Pancreas (tissue), 10 donors: ENCODE data around the gene ZDHHC11B. TPM values are rescaled to one million over a fixed set of nuclear protein-coding genes. Genes with fewer than 3 reads are reported as not detected.
"Not testable (repeated sequence)": the region's sequence is repeated elsewhere in the genome, so short reads cannot be mapped to it uniquely, and the experiment has no call there.

Source experiments
- ATAC-seq, 4 donors: fragments of 200-7000 bp; cut with Tn5 transposase; one replicate each; pipeline versions ENCODE4 v1.8.0 to v1.9.1; 2020; ENCODE audit warnings: mild to moderate bottlenecking in 4 of 4, moderate library complexity in 4 of 4
- DNase-seq, 6 donors: peaks; one replicate each; pipeline ENCODE4 v3.0.0-alpha.2; 2020
- FAIRE-seq: peaks from 2 replicates; lab custom pipeline; 2012; peaks lifted over from hg19 to GRCh38; lab: Jason Lieb, UNC
- H3K27ac ChIP-seq, 4 donors: fragments of 200-600 bp; sonication (generic); 1 replicate in 3 of 4; 2 replicates in 1 of 4; pipeline versions ENCODE4 v1.5.0 to v1.8.0; 2020
- H3K27me3 ChIP-seq, 4 donors: fragments of 200-600 bp; one replicate each; pipeline ENCODE4 v1.8.0; 2021
- H3K36me3 ChIP-seq, 3 donors: fragments of 200-600 bp; sonication (generic) in 1 of 3; one replicate each; pipeline versions ENCODE4 v1.5.0 to v1.8.0; 2020 to 2021
- H3K4me1 ChIP-seq, 3 donors: fragments of 200-600 bp; one replicate each; pipeline ENCODE4 v1.8.0; 2021
- H3K4me3 ChIP-seq, 4 donors: fragments of 200-600 bp; sonication (generic) in 2 of 4; one replicate each; pipeline versions ENCODE4 v1.5.0 to v1.8.0; 2020 to 2021
- H3K9me3 ChIP-seq, 4 donors: fragments of 200-600 bp; one replicate each; pipeline ENCODE4 v1.8.0; 2021
- WGBS, 2 donors: extraction: QIAGEN DNeasy Blood & Tissue Kit; methylation state at CpG; one replicate each; pipeline ENCODE4 v1.1.7; 2013; 5-methylcytosine and 5-hydroxymethylcytosine counted together
- intact Hi-C, 3 donors: fragments of 100-400 bp; cut with DNase I; formaldehyde crosslinking; loops; one replicate each; pipeline versions ENCODE4 v1.11.1 to v1.14.2; 2022
- polyA plus RNA-seq, 2 donors: library from polyadenylated mRNA; stranded (reverse); fragments of 200-250 nt; gene quantifications; one replicate each; pipeline ENCODE4 v1.2.3, GENCODE V29; 2013
- total RNA-seq, 6 donors: library from RNA; stranded (reverse); fragmentation: NEBNext Ultra II Directional in 4 of 6; extraction: Animal tissue kit (Norgen Biotek cat#: 25700) in 4 of 6; gene quantifications; one replicate each; pipeline versions ENCODE4 v1.2.1 to v1.2.4, GENCODE V29; 2021 to 2023
- TF ChIP-seq, protein P1 (sequence below), 4 donors: fragments of 200-600 bp; sonication (generic) in 3 of 4; IDR thresholded peaks; one replicate each; pipeline versions ENCODE4 v1.5.0 to v1.8.0; 2021; ENCODE audit warnings: antibody characterized with exemption in 4 of 4
- donor health status: healthy with polysubstance abuse.
- donor health status: DM: no; HTN: no; CAD: no; lungs with moderate emphysema.
- donor health status: DM: no; HTN: no; CAD: no.
- donor health status: control.
- donor health status: control.
- donor health status: Bipolar disorder and iron deficiency.
- donor health status: DM: yes; HTN: yes; CAD: no.
- donor health status: DM: no; HTN: no; CAD: no.
- donor health status: DM: no; HTN: no; CAD: no.
- donor health status: DM: yes; HTN: yes; CAD: no.

Gene ZDHHC11B
- total and polyA plus RNA-seq, 8 donors, result 2.8 to 19.9 (median 6.2) TPM

DNA sequence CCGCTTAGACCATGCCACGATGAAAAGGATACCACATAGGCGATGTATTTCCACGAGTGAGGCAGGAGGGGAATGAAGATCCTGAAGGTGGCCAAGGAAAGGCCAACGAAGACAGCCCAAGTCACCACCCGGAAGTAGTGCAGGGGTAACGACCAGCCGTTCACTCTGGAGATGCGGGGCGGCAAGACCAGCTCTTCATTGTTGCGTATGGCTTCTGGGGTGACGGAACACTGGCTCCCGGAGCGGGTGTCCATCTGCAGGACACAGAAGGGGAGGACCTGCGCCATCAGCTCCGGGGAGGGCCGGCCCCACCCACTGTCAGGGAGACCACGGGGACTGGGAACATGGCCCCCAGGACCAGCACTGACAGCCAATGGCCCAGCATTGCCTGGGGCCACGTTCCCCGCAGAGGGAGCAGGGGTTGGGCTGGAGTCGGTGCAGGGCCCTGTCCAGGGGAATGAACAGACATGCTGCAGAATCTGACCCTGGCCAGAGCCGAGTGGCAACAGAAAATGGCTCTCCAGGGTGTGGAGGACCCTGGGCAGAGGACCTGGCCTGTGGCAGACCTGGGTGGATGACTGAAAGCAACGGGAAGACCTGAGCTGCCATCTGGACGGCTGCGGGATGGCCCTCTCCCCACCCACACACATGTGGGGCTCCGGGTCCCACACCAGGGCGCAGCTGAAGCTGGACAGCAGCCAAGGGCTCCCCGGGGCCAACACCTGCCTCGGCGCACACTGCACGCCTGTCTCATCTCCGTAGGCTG is 17.7 kb downstream of the ZDHHC11B start:
- TF ChIP-seq, protein P1, sequence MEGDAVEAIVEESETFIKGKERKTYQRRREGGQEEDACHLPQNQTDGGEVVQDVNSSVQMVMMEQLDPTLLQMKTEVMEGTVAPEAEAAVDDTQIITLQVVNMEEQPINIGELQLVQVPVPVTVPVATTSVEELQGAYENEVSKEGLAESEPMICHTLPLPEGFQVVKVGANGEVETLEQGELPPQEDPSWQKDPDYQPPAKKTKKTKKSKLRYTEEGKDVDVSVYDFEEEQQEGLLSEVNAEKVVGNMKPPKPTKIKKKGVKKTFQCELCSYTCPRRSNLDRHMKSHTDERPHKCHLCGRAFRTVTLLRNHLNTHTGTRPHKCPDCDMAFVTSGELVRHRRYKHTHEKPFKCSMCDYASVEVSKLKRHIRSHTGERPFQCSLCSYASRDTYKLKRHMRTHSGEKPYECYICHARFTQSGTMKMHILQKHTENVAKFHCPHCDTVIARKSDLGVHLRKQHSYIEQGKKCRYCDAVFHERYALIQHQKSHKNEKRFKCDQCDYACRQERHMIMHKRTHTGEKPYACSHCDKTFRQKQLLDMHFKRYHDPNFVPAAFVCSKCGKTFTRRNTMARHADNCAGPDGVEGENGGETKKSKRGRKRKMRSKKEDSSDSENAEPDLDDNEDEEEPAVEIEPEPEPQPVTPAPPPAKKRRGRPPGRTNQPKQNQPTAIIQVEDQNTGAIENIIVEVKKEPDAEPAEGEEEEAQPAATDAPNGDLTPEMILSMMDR (IDR thresholded peaks at IDR 0.05), result no peak
- no peak for ATAC-seq
- FAIRE-seq, result no peak
- H3K27me3 ChIP-seq, result no peaks in the 10 kb centered on the region
- no peaks in the 10 kb centered on the region for H3K9me3 ChIP-seq
- intact Hi-C loops, result loop anchor here in 1 of 3 donors (10.0 kb wide), 1 partner anchor 62 kb away; no protein-coding TSS in a partner anchor
- peaks cover 0 to 7% (median 0%) of the 10 kb centered on the region in 3 donors for H3K36me3 ChIP-seq
- peak in 2 of 6 donors; percentile 50 to 65 for DNase-seq
- 82 to 90% methylated on average over 30 to 32 of the region's 32 CpGs for WGBS, 2 donors
- no peaks in the 10 kb centered on the region for H3K4me1 ChIP-seq
- no peak overlapping the region for H3K4me3 ChIP-seq
- no peak overlapping the region for H3K27ac ChIP-seq

DNA sequence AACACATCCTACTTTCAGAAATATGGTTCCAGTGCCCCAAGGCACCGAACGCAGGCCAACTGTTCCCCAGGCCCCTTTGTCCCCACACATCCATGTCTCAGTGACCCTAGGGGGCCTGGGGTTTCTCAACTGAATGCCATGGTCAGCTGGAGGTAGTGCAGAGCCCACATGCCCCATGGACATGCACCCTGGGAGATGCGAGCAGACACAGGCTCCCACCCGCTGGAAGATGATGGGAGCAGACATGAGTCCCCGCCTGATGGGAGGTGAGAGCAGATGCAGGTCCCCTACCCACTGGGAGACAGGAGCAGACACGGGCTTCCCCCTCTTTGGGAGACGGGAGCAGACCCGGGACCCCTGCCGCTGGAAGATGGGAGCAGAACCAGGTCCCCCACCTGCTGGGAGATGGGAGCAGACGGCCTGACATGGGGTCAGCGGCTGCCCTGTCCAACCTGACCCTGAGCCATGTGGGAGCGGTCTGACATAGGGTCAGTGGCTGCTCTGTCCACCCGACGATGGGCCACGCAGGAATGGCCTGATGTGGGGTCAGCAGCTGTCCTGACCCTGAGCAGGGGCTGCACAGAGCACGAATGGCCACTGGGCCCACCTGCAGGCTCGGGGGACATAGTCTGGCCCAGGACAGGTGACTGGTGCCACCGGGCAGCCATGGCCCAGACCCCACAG is 18.4 kb downstream of the ZDHHC11B start:
- no peaks in the 10 kb centered on the region for H3K27me3 ChIP-seq
- ATAC-seq, result no peak

DNA sequence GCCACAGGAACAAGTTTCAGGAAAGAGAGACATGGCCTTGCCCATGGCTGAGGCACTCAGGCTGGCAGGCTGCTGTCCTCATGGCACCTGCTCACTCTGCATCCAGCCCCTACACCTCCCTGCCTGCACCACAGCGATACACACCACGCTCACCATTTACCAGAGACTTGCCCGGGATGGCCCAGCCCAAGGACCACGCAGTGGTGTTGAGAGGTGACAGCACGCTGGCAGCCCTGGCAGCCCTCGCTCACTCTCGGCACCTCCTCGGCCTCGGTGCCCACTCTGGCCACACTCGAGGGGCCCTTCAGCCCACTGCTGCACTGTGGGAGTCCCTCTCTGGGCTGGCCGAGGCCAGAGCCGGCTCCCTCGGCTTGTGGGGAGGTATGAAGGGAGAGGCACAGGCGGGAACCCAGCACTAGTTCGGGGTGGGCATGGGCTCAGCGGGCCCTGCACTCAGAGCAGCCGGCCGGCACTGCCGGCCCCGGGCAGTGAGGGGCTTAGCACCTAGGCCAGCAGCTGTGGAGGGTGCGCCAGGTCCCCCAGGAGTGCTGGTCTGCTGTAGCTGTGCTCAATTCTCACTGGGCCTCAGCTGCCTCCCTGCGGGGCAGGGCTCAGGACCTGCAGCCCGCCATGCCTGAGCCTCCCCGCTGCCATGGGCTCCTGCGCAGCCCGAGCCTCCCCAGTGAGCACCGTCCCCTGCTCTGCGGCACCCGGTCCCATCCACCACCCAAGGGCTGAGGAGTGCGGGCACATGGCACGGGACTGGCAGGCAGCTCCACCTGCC is 20.3 kb downstream of the ZDHHC11B start:
- TF ChIP-seq, protein P1 (IDR thresholded peaks at IDR 0.05), result no peak
- ATAC-seq (no peak), FAIRE-seq (no peak), DNase-seq (peak in 4 of 6 donors; percentile 13 to 67 (median 57))
- Histone ChIP-seq H3K36me3 (peaks cover 0 to 7% (median 0%) of the 10 kb centered on the region in 3 donors), H3K4me3 (no peak overlapping the region), H3K4me1 (peaks cover 0 to 6% (median 0%) of the 10 kb centered on the region in 3 donors), H3K27me3 (no peaks in the 10 kb centered on the region), H3K9me3 (no peaks in the 10 kb centered on the region), H3K27ac (no peak overlapping the region)
- WGBS, 2 donors, result 95 to 96% methylated on average over 29 to 31 of the region's 31 CpGs
- intact Hi-C loops, result loop anchor here in 1 of 3 donors (5.0 to 10.0 kb wide), 2 partner anchors 59 to 78 kb away; no protein-coding TSS in a partner anchor

More for the DNA sequence above, 18.4 kb downstream of the ZDHHC11B start:
- Histone ChIP-seq H3K4me1 (no peaks in the 10 kb centered on the region), H3K4me3 (no peak overlapping the region), H3K36me3 (peaks cover 0 to 7% (median 0%) of the 10 kb centered on the region in 3 donors), H3K27ac (no peak overlapping the region), H3K9me3 (no peaks in the 10 kb centered on the region)
- peak in 3 of 6 donors; percentile 15 to 60 (median 51) for DNase-seq
- TF ChIP-seq, protein P1 (IDR thresholded peaks at IDR 0.05), result no peak
- intact Hi-C loops, result loop anchor here in 1 of 3 donors (10.0 kb wide), 1 partner anchor 61 kb away; no protein-coding TSS in a partner anchor
- WGBS, 2 donors, result 91 to 92% methylated on average over 18 of the region's 18 CpGs
- no peak for FAIRE-seq

GRCh38 chr5:763397-763796 is 21.1 kb downstream of the ZDHHC11B start:
- 81 to 87% methylated on average over 5 of the region's 5 CpGs for WGBS, 2 donors
- intact Hi-C loops, result loop anchor here in 1 of 3 donors (5.0 to 10.0 kb wide), 2 partner anchors 59 to 79 kb away; no protein-coding TSS in a partner anchor
- no peak for FAIRE-seq
- Histone ChIP-seq H3K4me3 (no peak overlapping the region), H3K27ac (no peak overlapping the region), H3K4me1 (peaks cover 4 to 11% (median 4%) of the 10 kb centered on the region in 3 donors), H3K36me3 (peaks cover 0 to 7% (median 0%) of the 10 kb centered on the region in 3 donors), H3K27me3 (no peaks in the 10 kb centered on the region), H3K9me3 (no peaks in the 10 kb centered on the region)
- TF ChIP-seq, protein P1 (IDR thresholded peaks at IDR 0.05), result no peak
- no peak for ATAC-seq
- DNase-seq, result peak in 3 of 6 donors; percentile 3 to 30 (median 10)

DNA sequence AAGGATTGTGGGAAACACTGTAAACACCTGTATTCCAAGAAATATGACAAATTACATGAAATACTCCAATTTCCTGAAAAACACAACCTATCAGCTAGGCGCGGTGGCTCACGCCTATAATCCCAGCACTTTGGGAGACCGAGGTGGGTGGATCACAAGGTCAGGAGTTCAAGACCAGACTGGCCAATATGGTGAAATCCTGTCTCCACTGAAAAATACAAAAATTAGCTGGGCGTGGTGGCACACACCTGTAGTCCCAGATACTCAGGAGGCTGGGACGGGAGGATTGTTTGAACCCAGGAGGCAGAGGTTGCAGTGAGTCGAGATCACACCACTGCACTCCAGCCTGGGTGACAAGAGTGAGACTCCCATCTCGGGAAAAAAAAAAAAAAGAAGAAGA is 21.5 kb downstream of the ZDHHC11B start:
- DNase-seq, result peak in 4 of 6 donors; percentile 2 to 45 (median 6)
- not testable (repeated sequence) for H3K27ac ChIP-seq, FAIRE-seq, ATAC-seq, H3K4me3 ChIP-seq, H3K27me3 ChIP-seq, H3K36me3 ChIP-seq, H3K9me3 ChIP-seq
- intact Hi-C loops, result loop anchor here in 1 of 3 donors (5.0 to 10.0 kb wide), 2 partner anchors 58 to 79 kb away; no protein-coding TSS in a partner anchor
- peaks cover 5 to 15% (median 7%) of the 10 kb centered on the region in 3 donors for H3K4me1 ChIP-seq
- 91 to 93% methylated on average over 8 of the region's 8 CpGs for WGBS, 2 donors
